NOMO-1 treated with DMSO at 0.1 percent for 48 hours (cell line): ENCODE measurements around the gene IFT81.
A peak's percentile ranks its signal among the peaks of the same experiment; 100 is the strongest.
"Not testable (repeated sequence)": the region's sequence is repeated elsewhere in the genome, so short reads cannot be mapped to it uniquely, and the experiment has no call there.

ENCODE experiments used
- DNase-seq: peaks from one replicate; lab custom pipeline; 2025; ENCODE audit not compliant: unreplicated experiment; lab: John Stamatoyannopoulos, UW

IFT81 gene

GRCh38 chr12:110199339-110200123 lies 75.4 kb downstream of the IFT81 start:
- DNase-seq, result peak; percentile 38

GRCh38 chr12:110200124-110200417 lies 75.9 kb downstream of the IFT81 start:
- DNase-seq, result no peak

- DNase-seq, result no peak
These were observed 77.8 kb downstream of the IFT81 start for GRCh38 chr12:110201995-110202394.

DNA sequence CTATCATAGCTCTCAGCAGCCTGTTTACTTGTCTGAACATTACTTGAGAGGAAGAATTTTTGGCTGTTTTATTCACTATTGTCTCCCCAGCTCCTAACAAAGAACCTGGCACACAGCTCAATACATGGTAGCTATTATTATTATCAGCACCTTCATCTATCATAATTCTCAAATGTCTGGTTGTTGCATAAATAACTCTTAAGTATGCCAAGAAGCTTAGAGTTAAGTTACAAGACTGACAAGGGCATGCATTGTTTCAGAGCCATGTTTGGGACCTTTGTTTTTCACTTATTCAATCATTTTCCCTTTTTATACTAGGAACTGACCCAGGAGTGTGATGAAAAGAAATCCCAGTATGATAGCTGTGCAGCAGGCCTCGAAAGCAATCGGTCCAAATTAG lies 79.4 kb downstream of the IFT81 start:
- no peak for DNase-seq

DNA sequence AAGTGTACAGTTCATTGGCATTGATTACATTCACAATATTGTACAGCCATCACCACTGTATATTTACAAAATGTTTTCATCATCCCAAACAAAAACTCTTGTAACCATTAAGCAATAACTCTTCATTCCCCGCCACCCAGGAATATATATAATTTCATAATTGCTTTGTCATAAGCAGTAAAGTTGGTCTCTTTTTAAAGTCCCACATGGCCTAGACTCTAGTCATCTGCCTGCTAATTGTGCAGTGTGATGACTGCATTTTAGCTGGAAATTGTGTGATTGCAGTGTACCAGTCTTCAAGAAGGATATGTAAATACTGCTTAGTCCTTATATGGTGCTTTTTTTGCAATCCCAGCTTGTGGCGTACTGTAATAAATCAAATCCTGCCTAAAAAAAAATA lies 81.8 kb downstream of the IFT81 start:
- no peak for DNase-seq

- not testable (repeated sequence) for DNase-seq
These were observed 87.7 kb downstream of the IFT81 start for GRCh38 chr12:110211639-110212536.

DNA sequence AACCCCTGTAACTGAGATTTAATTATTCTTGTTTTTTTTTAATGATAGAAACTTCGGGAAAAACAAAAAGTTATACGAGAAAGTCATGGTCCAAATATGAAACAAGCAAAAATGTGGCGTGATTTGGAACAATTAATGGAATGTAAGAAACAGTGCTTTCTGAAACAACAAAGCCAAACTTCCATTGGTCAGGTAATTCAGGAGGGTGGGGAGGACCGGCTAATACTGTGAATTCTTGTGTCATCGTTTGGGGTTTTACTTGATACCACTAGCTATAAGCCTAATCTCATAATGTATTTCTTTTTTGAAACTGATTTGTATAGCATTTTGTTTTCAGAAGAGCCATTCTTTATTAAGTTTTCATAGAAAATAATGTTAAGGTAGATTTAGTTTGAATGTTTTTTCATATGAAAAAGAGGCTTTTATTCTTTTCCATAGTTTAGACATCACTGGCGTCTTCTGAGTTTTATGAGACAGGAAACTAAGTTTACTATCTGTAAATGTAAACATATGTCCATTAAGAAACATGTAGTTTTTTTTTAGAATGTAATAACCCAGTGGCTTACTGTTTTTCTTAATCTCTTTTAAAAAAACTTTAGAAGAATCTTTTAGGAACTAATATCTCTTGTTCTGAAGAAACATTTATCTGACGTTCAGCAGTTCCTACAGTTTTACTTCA lies 94.0 kb downstream of the IFT81 start:
- DNase-seq, result no peak

DNA sequence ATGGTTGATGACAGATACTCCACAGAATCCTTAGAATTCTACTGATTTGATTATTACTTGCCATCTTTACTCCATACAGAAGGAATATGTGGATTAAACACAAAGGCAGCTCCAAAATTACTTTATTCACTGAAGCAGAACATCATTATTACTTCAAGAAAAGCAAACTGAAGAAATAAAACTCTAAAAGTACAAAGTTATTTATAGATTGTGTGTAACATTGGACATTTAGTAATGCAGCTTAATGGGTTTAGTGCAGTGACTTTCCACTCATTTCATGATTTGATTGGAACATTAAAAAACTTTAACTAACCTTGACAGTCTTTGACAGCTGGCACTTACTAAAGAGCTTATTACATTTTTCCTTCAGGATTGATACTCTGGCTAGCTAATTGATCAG lies 97.9 kb downstream of the IFT81 start:
- no peak for DNase-seq

DNA sequence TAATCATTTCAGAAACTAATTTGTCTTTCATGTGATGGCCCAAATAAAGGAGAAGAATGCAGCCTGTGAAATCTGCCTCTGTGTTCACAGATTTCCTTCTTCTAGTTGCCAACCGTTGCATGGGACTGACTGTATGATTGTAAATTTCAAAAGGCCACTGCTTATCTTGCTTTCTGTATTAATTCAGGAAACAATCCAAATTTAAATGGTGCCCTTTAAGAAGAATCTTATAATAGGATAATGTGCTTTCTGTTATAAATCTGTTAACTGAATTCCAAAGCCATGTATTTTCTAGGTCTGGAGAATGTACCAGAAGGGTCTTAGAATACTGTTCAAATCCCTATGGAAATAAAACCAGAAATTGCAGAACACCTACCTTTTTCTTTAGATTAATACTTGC lies 98.3 kb downstream of the IFT81 start:
- no peak for DNase-seq

GRCh38 chr12:110223777-110224378 lies 99.7 kb downstream of the IFT81 start:
- DNase-seq, result no peak

GRCh38 chr12:110224379-110225304 lies 100.5 kb downstream of the IFT81 start:
- peak; percentile 66 for DNase-seq

DNA sequence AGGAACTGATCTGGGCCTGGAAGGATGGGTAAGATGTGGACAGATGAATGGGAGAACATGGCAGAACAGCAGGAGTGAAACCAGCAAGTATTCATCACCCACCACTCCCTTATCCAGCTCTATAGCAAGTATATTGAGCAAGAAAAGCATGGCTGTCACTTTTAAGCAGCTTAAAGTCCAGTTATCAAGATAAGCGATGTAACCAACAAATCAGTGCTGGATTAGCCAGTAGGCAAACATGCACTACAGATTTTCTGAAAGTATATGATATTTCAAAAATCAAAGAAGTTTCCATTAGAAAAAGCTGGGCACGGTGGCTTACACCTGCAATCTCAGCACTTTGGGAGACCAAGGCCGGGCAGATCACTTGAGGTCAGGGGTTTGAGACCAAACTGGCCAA lies 103.0 kb downstream of the IFT81 start:
- DNase-seq, result no peak

- DNase-seq, result not testable (repeated sequence)
These were observed 104.2 kb downstream of the IFT81 start for GRCh38 chr12:110228348-110228747.

DNA sequence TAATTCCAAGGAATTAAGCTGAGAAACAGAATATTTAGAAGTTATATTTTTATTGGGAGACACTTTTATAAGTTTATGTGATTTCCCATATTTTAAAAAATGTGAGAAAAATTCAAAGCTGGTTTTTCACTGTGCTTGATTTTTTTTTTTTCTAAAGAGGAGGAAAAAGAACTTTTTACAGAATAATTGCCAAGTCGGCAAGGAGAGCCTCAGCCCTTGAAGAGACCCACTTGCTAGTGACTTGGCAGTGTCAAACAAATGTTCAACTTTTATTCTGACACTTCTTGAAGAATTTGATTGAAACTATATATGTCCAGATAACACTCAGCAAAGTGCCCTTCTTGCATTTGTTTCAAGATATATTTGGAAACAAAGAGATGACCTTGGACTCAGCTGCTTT lies 104.6 kb downstream of the IFT81 start:
- DNase-seq, result no peak

- DNase-seq, result no peak
These were observed 105.3 kb downstream of the IFT81 start for GRCh38 chr12:110229409-110229808.

GRCh38 chr12:110230655-110231054 lies 106.5 kb downstream of the IFT81 start:
- no peak for DNase-seq

DNA sequence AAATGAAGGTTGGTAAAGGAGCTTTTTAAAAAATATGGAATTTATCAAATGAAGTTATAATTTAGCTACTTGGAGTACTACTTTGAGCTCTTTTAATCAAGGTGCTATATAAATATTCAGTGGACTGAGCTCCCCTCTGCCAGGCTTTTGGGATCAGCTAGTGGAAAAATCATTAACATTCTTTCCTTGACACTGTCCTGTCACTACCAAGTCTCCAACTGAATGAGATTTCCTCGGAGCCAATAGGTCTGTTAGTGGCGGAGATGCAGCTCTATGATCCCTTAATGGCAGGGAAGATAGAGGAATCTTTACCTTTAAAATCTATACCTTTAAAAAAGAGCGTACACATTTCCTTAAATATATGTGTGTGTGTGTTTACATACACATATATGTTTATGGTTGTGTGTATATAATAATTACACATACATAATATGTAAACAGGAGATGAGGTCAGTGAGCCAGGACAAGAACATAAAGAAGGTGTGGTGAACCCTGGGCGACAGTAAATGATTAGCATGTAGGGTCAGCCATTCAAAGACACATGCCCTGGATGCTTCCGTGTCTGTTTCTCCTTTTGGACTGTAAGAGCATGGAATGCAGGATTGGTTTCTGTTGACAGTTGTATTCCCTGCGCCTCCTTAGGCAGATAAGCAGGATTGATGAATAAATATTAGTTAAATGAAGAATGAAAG lies 109.2 kb downstream of the IFT81 start:
- DNase-seq, result no peak

DNA sequence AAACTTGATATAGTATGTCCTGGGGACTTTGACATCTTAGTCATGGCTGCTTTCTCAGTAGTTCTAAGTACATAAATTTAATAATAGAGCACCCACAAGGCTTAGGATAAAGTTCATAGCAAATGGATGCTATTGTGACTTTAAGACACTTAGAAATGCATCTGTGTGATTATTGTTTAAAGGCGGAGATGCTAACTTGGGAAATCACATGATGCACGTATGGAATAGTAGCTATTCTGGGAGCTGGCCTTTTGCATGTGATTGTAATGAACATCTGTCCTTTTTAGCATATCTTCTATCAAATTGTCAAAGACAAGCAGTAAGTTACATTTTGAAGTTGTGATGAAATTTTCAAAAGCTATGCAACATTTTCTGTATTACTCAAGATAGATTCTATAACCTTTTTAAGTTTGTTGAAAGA lies 110.2 kb downstream of the IFT81 start:
- peak; percentile 87 for DNase-seq

DNA sequence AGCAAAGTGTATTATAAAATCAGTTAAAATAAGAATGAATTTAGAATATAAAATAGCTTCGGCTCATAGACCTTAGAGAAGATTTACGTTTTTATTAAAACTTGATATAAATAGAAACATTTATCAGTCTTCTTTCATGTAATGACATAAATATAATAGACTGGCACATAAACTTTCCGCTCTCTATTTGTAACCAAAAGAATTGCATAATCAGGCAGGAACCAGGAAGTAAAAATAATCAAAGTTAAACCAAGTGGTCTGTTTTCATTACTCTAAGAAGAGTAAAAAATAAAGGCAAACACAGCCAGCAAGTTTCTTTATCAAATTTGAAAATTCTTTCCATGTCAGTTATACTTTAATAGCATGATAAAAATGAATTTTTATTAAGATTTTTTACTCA lies 110.6 kb downstream of the IFT81 start:
- peak; percentile 87 for DNase-seq

DNA sequence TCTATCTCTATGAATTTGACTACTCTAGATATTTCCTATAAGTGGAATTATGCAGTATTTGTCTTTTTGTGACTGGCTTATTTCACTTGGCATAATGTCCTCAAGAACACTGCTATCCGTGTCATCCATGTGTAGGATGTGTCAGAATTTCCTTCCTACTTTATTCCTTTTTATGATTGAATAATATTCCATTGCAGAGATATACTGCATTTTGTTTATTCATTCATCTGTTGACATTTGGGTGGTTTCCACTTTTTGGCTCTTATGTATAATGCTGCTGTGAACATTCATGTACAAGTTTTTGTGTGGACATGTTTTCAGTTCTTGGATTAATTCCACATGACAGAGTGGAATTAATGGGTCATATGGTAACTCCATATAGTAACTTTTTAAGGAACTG lies 111.2 kb downstream of the IFT81 start:
- DNase-seq, result no peak
